ENCODE results near the gene ZC3H7A. TPM values are rescaled to one million over a fixed set of nuclear protein-coding genes. Genes with fewer than 3 reads are reported as not detected.

The ZC3H7A gene
- total RNA-seq, 1 donor from 2014 or later = 67.5 TPM

- intact Hi-C loops (cut with DNase I) = loop anchor here (2.0 kb wide), 1 partner anchor 54 kb away; the partner anchor contains the start of gene TXNDC11
- H3K4me3 ChIP-seq = peak overlapping the region; percentile 70 to 100
- H3K27me3 ChIP-seq = no peaks in the 10 kb centered on the region
- H3K4me1 ChIP-seq = peaks cover 77% of the 10 kb centered on the region
- H3K9me3 ChIP-seq = no peaks in the 10 kb centered on the region
- TF ChIP-seq CTCF (IDR thresholded peaks at IDR 0.05) (no peak), POLR2AphosphoS5 (IDR thresholded peaks at IDR 0.05; ENCODE audit: insufficient read depth in 1 of 2, low read depth in 1 of 2) (peak in 1 of 2 donors; percentile 44)
- peak overlapping the region; percentile 100 for H3K27ac ChIP-seq
- no peaks in the 10 kb centered on the region for H3K36me3 ChIP-seq
- DNase-seq (ENCODE audit: extremely low spot score in 2 of 2) = no peak
Observed at GRCh38 chr16:11796227-11797165, 562 bp downstream of the ZC3H7A start.

- Histone ChIP-seq H3K4me1 (peaks cover 82% of the 10 kb centered on the region), H3K27me3 (no peaks in the 10 kb centered on the region), H3K4me3 (peak overlapping the region; percentile 70 to 100), H3K36me3 (no peaks in the 10 kb centered on the region), H3K9me3 (no peaks in the 10 kb centered on the region), H3K27ac (peak overlapping the region; percentile 100)
- TF ChIP-seq POLR2A (IDR thresholded peaks at IDR 0.05) (no peak), POLR2AphosphoS5 (IDR thresholded peaks at IDR 0.05; ENCODE audit: insufficient read depth in 1 of 2, low read depth in 1 of 2) (no peak), CTCF (IDR thresholded peaks at IDR 0.05) (no peak)
- intact Hi-C loops (cut with DNase I) = loop anchor here (2.0 kb wide), 1 partner anchor 53 kb away; the partner anchor contains the start of gene TXNDC11
- DNase-seq (ENCODE audit: extremely low spot score in 2 of 2) = no peak
Observed at GRCh38 chr16:11795887-11796226, 1.2 kb downstream of the ZC3H7A start.

GRCh38 chr16:11794996-11795886 is 1.8 kb downstream of the ZC3H7A start:
- peak overlapping the region; percentile 70 to 100 for H3K4me3 ChIP-seq
- peak overlapping the region; percentile 100 for H3K27ac ChIP-seq
- intact Hi-C loops (cut with DNase I) = no loop called here
- DNase-seq (ENCODE audit: extremely low spot score in 2 of 2) = no peak
- TF ChIP-seq CTCF (IDR thresholded peaks at IDR 0.05) = no peak
- no peak for TF ChIP-seq POLR2AphosphoS5 (IDR thresholded peaks at IDR 0.05; ENCODE audit: insufficient read depth in 1 of 2, low read depth in 1 of 2)
- no peak for TF ChIP-seq POLR2A (IDR thresholded peaks at IDR 0.05)
- peaks cover 78% of the 10 kb centered on the region for H3K4me1 ChIP-seq
- H3K27me3 ChIP-seq = no peaks in the 10 kb centered on the region
- no peaks in the 10 kb centered on the region for H3K36me3 ChIP-seq
- no peaks in the 10 kb centered on the region for H3K9me3 ChIP-seq

- no peak for DNase-seq (ENCODE audit: extremely low spot score in 2 of 2)
- no peaks in the 10 kb centered on the region for H3K27me3 ChIP-seq
- intact Hi-C loops (cut with DNase I) = no loop called here
- no peaks in the 10 kb centered on the region for H3K36me3 ChIP-seq
- no peak overlapping the region for H3K27ac ChIP-seq
- H3K4me3 ChIP-seq = no peak overlapping the region
- TF ChIP-seq CTCF (IDR thresholded peaks at IDR 0.05) = no peak
- no peak for TF ChIP-seq POLR2AphosphoS5 (IDR thresholded peaks at IDR 0.05; ENCODE audit: insufficient read depth in 1 of 2, low read depth in 1 of 2)
- no peak for TF ChIP-seq POLR2A (IDR thresholded peaks at IDR 0.05)
- no peaks in the 10 kb centered on the region for H3K9me3 ChIP-seq
- H3K4me1 ChIP-seq = peaks cover 70% of the 10 kb centered on the region
Observed at GRCh38 chr16:11794447-11794846, 2.6 kb downstream of the ZC3H7A start.

Measured in vagina (tissue), 2 donors.